HEK293 (cell line): ENCODE results near the gene CDH26.

Experiments
- CTCF ChIA-PET: fragments of 350-600 bp; formaldehyde crosslinking; extraction: SDS; loops from one replicate; lab custom pipeline; 2021; ENCODE audit warnings: antibody characterized with exemption; lab: Yijun Ruan, JAX
- POLR2A ChIA-PET: fragments of 300-600 bp; formaldehyde crosslinking; extraction: SDS; loops from one replicate; lab custom pipeline; 2020; ENCODE audit warnings: antibody characterized with exemption, inconsistent platforms; lab: Yijun Ruan, JAX
- H3K27ac ChIP-seq: fragments of 200-500 bp; sonication (Bioruptor generic); 2 replicates; pipeline ENCODE4 v1.5.1; 2014; ENCODE audit warnings: low read depth, low read length, control low read depth, inconsistent platforms; ENCODE audit errors: extremely low read depth
- H3K36me3 ChIP-seq, 2 experiments: fragments of 200-500 bp in 1 of 2; sonication (Bioruptor generic) in 1 of 2; 1 replicate in 1 of 2; 2 replicates in 1 of 2; pipeline ENCODE4 v1.5.1; 2014 to 2017; ENCODE audit warnings: inconsistent platforms in 2 of 2, low read length in 2 of 2; ENCODE audit not compliant: control insufficient read depth in 2 of 2, insufficient read depth in 1 of 2
- H3K4me1 ChIP-seq: fragments of 200-500 bp; sonication (Bioruptor generic); 2 replicates; pipeline ENCODE4 v1.5.1; 2014; ENCODE audit warnings: mild to moderate bottlenecking, low read length, inconsistent platforms; ENCODE audit not compliant: control insufficient read depth, insufficient read depth
- H3K4me3 ChIP-seq: 2 replicates; pipeline ENCODE4 v1.5.1; 2011; ENCODE audit warnings: low read depth, mild to moderate bottlenecking, control low read depth, low read length, moderate library complexity
- H3K9me3 ChIP-seq: fragments of 200-500 bp; sonication (Bioruptor generic); 2 replicates; pipeline ENCODE4 v1.5.1; 2014; ENCODE audit warnings: low read depth, low read length, inconsistent platforms; ENCODE audit not compliant: control insufficient read depth, insufficient read depth
- GLIS1 ChIP-seq: fragments of 450-650 bp; formaldehyde crosslinking; IDR thresholded peaks from 2 replicates; pipeline ENCODE4 v1.5.1; 2016; ENCODE audit warnings: missing biosample characterization, missing genetic modification characterization
- KLF17 ChIP-seq: fragments of 450-650 bp; formaldehyde crosslinking; IDR thresholded peaks from 2 replicates; pipeline ENCODE4 v1.5.1; 2016; ENCODE audit warnings: missing biosample characterization, missing genetic modification characterization
- OSR2 ChIP-seq: fragments of 450-650 bp; formaldehyde crosslinking; IDR thresholded peaks from 2 replicates; pipeline ENCODE4 v1.5.1; 2016; ENCODE audit warnings: missing biosample characterization, missing genetic modification characterization
- PRDM2 ChIP-seq: fragments of 450-650 bp; formaldehyde crosslinking; IDR thresholded peaks from 2 replicates; pipeline ENCODE4 v1.5.1; 2016; ENCODE audit warnings: missing biosample characterization, missing genetic modification characterization, borderline replicate concordance
- SP7 ChIP-seq: fragments of 450-650 bp; formaldehyde crosslinking; IDR thresholded peaks from 2 replicates; pipeline ENCODE4 v1.5.1; 2016; ENCODE audit warnings: missing biosample characterization, missing genetic modification characterization
- YY1 ChIP-seq: fragments of 450-650 bp; formaldehyde crosslinking; IDR thresholded peaks from 2 replicates; pipeline ENCODE4 v1.5.1; 2018; ENCODE audit warnings: missing biosample characterization, missing genetic modification characterization
- ZNF114 ChIP-seq: fragments of 450-650 bp; formaldehyde crosslinking; IDR thresholded peaks from 2 replicates; pipeline ENCODE4 v1.5.0; 2017; ENCODE audit warnings: missing biosample characterization, missing genetic modification characterization
- ZNF169 ChIP-seq: fragments of 450-650 bp; formaldehyde crosslinking; IDR thresholded peaks from 2 replicates; pipeline ENCODE4 v1.5.1; 2016; ENCODE audit warnings: missing biosample characterization, missing genetic modification characterization
- ZNF311 ChIP-seq: fragments of 450-650 bp; formaldehyde crosslinking; IDR thresholded peaks from 2 replicates; pipeline ENCODE4 v1.5.1; 2017; ENCODE audit warnings: missing biosample characterization, missing genetic modification characterization, borderline replicate concordance
- ZNF423 ChIP-seq: fragments of 450-650 bp; formaldehyde crosslinking; IDR thresholded peaks from 2 replicates; pipeline ENCODE4 v1.5.1; 2016; ENCODE audit warnings: missing biosample characterization, missing genetic modification characterization
- ZNF426 ChIP-seq: fragments of 450-650 bp; formaldehyde crosslinking; IDR thresholded peaks from 2 replicates; pipeline ENCODE4 v1.5.1; 2017; ENCODE audit warnings: missing biosample characterization, missing genetic modification characterization, mild to moderate bottlenecking, inconsistent platforms, moderate library complexity
- ZNF473 ChIP-seq: fragments of 450-650 bp; formaldehyde crosslinking; IDR thresholded peaks from 2 replicates; pipeline ENCODE4 v1.5.1; 2017; ENCODE audit warnings: missing biosample characterization, missing genetic modification characterization
- ZNF544 ChIP-seq: fragments of 450-650 bp; formaldehyde crosslinking; IDR thresholded peaks from 2 replicates; pipeline ENCODE4 v1.5.0; 2017; ENCODE audit warnings: missing biosample characterization, missing genetic modification characterization
- ZNF555 ChIP-seq: fragments of 450-650 bp; formaldehyde crosslinking; conservative IDR thresholded peaks from 2 replicates; pipeline ENCODE4 v1.5.1; 2017; ENCODE audit warnings: missing biosample characterization, mild to moderate bottlenecking, missing genetic modification characterization, inconsistent platforms
- ZNF623 ChIP-seq: fragments of 450-650 bp; formaldehyde crosslinking; IDR thresholded peaks from 2 replicates; pipeline ENCODE4 v1.5.1; 2016; ENCODE audit warnings: missing biosample characterization, missing genetic modification characterization
- ZNF626 ChIP-seq: fragments of 450-650 bp; sonication (Bioruptor Pico); formaldehyde crosslinking; IDR thresholded peaks from 2 replicates; pipeline ENCODE4 v1.5.1; 2018; ENCODE audit warnings: missing biosample characterization, missing genetic modification characterization, inconsistent platforms
- ZNF707 ChIP-seq: fragments of 450-650 bp; formaldehyde crosslinking; IDR thresholded peaks from 2 replicates; pipeline ENCODE4 v1.5.1; 2016; ENCODE audit warnings: missing biosample characterization, missing genetic modification characterization
- ZNF76 ChIP-seq: fragments of 450-650 bp; formaldehyde crosslinking; IDR thresholded peaks from 2 replicates; pipeline ENCODE4; 2016; ENCODE audit warnings: low read depth, missing biosample characterization, missing genetic modification characterization, borderline replicate concordance
- ZNF837 ChIP-seq: fragments of 450-650 bp; formaldehyde crosslinking; IDR thresholded peaks from 2 replicates; pipeline ENCODE4 v1.5.1; 2016; ENCODE audit warnings: missing biosample characterization, missing genetic modification characterization
- ZSCAN23 ChIP-seq: fragments of 450-650 bp; formaldehyde crosslinking; IDR thresholded peaks from 2 replicates; pipeline ENCODE4 v1.5.1; 2016; ENCODE audit warnings: missing biosample characterization, missing genetic modification characterization
- TF ChIP-seq, protein P1 (sequence below): fragments of 450-650 bp; formaldehyde crosslinking; IDR thresholded peaks from 2 replicates; pipeline ENCODE4 v1.5.1; 2017; ENCODE audit warnings: missing biosample characterization, missing genetic modification characterization
- TF ChIP-seq, protein P2 (sequence below): fragments of 450-650 bp; formaldehyde crosslinking; IDR thresholded peaks from 2 replicates; pipeline ENCODE4 v1.5.1; 2016; ENCODE audit warnings: missing biosample characterization, missing genetic modification characterization
- TF ChIP-seq, protein P3 (sequence below): fragments of 450-650 bp; formaldehyde crosslinking; IDR thresholded peaks from 2 replicates; pipeline ENCODE4 v1.5.1; 2016; ENCODE audit warnings: missing biosample characterization, missing genetic modification characterization

Gene CDH26

DNA sequence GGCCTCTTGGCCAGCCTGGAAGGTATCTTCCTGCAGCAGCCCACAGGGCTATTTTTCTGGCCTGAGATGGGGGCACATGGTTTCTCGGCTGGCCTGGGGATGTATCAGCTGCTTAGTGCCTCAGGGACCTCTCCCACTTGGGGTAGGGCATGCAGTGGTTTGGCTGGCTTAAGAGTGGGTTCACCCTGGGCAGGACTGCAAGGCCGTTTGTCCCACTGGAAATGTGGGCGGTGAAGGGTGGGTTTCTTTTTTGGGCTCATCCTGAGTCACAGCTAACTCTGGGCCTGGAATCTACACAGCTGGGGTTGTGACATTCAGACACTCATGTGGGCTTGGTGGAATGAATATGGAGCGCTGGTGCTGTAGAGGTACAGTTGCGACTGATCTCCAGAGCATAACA, 62.0 kb downstream of the CDH26 start:
- TF ChIP-seq, protein P1, sequence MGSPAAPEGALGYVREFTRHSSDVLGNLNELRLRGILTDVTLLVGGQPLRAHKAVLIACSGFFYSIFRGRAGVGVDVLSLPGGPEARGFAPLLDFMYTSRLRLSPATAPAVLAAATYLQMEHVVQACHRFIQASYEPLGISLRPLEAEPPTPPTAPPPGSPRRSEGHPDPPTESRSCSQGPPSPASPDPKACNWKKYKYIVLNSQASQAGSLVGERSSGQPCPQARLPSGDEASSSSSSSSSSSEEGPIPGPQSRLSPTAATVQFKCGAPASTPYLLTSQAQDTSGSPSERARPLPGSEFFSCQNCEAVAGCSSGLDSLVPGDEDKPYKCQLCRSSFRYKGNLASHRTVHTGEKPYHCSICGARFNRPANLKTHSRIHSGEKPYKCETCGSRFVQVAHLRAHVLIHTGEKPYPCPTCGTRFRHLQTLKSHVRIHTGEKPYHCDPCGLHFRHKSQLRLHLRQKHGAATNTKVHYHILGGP (tag by site-specific recombination) = no peak
- TF ChIP-seq YY1 (tag by site-specific recombination) (no peak), ZNF423 (no peak), ZNF114 (no peak), ZNF426 (tag by site-specific recombination) (no peak), ZNF626 (tag by site-specific recombination) (no peak), ZNF311 (no peak), ZNF169 (no peak), PRDM2 (tag by site-specific recombination) (no peak), ZNF623 (tag by site-specific recombination) (no peak), ZNF76 (tag by site-specific recombination) (no peak), OSR2 (tag by site-specific recombination) (no peak), ZSCAN23 (tag by site-specific recombination) (no peak)
- H3K9me3 ChIP-seq = no peaks in the 10 kb centered on the region
- H3K27ac ChIP-seq = no peak overlapping the region
- POLR2A ChIA-PET = no interaction called here
- H3K4me3 ChIP-seq = no peak overlapping the region
- no peaks in the 10 kb centered on the region for H3K4me1 ChIP-seq
- CTCF ChIA-PET = no interaction called here
- no peaks in the 10 kb centered on the region for H3K36me3 ChIP-seq

DNA sequence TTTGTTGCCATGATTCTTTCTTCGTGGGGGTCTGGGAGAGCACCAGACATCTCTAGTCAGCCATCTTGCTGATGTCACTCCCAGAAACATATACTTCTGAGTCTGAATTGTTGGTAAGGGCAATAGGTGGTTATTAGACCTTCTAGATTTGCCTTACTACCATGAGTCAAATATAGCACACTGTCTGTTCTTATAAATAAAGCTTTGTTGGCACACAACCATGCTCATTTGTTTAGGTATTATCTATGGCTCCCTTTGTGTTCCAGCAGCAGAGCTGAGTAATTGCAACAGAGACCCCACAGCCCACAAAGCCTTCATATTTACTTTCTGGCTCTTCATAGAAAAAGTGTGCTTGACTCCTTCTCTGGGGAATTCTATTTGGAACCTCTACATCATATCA, 62.9 kb downstream of the CDH26 start:
- H3K4me1 ChIP-seq = no peaks in the 10 kb centered on the region
- POLR2A ChIA-PET = no interaction called here
- CTCF ChIA-PET = interaction anchor here (0.6 to 1.4 kb wide), 3 partner anchors 32 to 73 kb away, joined by 3 to 6 read pairs (median 3); no protein-coding TSS in a partner anchor
- no peaks in the 10 kb centered on the region for H3K9me3 ChIP-seq
- no peak for TF ChIP-seq ZNF837 (tag by site-specific recombination)
- TF ChIP-seq GLIS1 (tag by site-specific recombination) = peak; percentile 51
- no peak for TF ChIP-seq ZNF555
- H3K36me3 ChIP-seq = no peaks in the 10 kb centered on the region
- H3K4me3 ChIP-seq = no peak overlapping the region
- H3K27ac ChIP-seq = no peak overlapping the region

GRCh38 chr20:60022849-60023248, 64.6 kb downstream of the CDH26 start:
- ChIA-PET CTCF (no interaction called here), POLR2A (no interaction called here)
- H3K4me3 ChIP-seq = no peak overlapping the region
- no peaks in the 10 kb centered on the region for H3K36me3 ChIP-seq
- no peaks in the 10 kb centered on the region for H3K4me1 ChIP-seq
- H3K9me3 ChIP-seq = no peaks in the 10 kb centered on the region
- H3K27ac ChIP-seq = no peak overlapping the region
- TF ChIP-seq, protein P2, sequence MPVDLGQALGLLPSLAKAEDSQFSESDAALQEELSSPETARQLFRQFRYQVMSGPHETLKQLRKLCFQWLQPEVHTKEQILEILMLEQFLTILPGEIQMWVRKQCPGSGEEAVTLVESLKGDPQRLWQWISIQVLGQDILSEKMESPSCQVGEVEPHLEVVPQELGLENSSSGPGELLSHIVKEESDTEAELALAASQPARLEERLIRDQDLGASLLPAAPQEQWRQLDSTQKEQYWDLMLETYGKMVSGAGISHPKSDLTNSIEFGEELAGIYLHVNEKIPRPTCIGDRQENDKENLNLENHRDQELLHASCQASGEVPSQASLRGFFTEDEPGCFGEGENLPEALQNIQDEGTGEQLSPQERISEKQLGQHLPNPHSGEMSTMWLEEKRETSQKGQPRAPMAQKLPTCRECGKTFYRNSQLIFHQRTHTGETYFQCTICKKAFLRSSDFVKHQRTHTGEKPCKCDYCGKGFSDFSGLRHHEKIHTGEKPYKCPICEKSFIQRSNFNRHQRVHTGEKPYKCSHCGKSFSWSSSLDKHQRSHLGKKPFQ (tag by site-specific recombination) = no peak
- TF ChIP-seq ZNF544 (no peak), KLF17 (tag by site-specific recombination) (no peak), OSR2 (tag by site-specific recombination) (no peak), ZNF473 (tag by site-specific recombination) (no peak), SP7 (tag by site-specific recombination) (no peak), ZNF707 (tag by site-specific recombination) (no peak)
- TF ChIP-seq, protein P3, sequence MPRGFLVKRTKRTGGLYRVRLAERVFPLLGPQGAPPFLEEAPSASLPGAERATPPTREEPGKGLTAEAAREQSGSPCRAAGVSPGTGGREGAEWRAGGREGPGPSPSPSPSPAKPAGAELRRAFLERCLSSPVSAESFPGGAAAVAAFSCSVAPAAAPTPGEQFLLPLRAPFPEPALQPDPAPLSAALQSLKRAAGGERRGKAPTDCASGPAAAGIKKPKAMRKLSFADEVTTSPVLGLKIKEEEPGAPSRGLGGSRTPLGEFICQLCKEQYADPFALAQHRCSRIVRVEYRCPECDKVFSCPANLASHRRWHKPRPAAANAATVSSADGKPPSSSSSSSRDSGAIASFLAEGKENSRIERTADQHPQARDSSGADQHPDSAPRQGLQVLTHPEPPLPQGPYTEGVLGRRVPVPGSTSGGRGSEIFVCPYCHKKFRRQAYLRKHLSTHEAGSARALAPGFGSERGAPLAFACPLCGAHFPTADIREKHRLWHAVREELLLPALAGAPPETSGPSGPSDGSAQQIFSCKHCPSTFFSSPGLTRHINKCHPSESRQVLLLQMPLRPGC (tag by site-specific recombination) = no peak
